Measurements from ENCODE around the gene TP53I13. TPM values are rescaled to one million over a fixed set of nuclear protein-coding genes. Genes with fewer than 3 reads are reported as not detected.

The TP53I13 gene
- total and polyA plus RNA-seq, 10 of the 15 experiments (the other 5 are each of a cell fraction or from before 2014, with no cell fraction given) = 0.31 to 45.1 (median 19.5) TPM; not detected in 1

- no peak for TF ChIP-seq E2F4 (IDR thresholded peaks at IDR 0.05; ENCODE audit: low read depth, low read length)
- 0 out of 2 replicates have a peak, but pooled peaks have one; percentile 27 for TF ChIP-seq PAX5 (IDR thresholded peaks at IDR 0.05; ENCODE audit: borderline replicate concordance, low read depth, low read length)
- TF ChIP-seq SMC3 (IDR thresholded peaks at IDR 0.05; ENCODE audit: borderline replicate concordance, low read length) = no peak
- no peak for TF ChIP-seq ZBTB4 (CRISPR knock-in tag; IDR thresholded peaks at IDR 0.05)
- peak; percentile 62; the same call in 1 of the 2 replicates for TF ChIP-seq YY1 (IDR thresholded peaks at IDR 0.05; ENCODE audit: low read depth, low read length)
- 0 out of 2 replicates have a peak, but pooled peaks have one; percentile 33 for TF ChIP-seq ZNF207 (IDR thresholded peaks at IDR 0.05; ENCODE audit: borderline replicate concordance)
- no peak for TF ChIP-seq CHD1 (IDR thresholded peaks at IDR 0.05; ENCODE audit: low read depth, low read length)
- no peak for TF ChIP-seq ZNF24 (IDR thresholded peaks at IDR 0.05)
- no peak for TF ChIP-seq ASH2L (IDR thresholded peaks at IDR 0.05; ENCODE audit: borderline replicate concordance, low read depth)
- TF ChIP-seq STAT3 (IDR thresholded peaks at IDR 0.05; ENCODE audit: low read depth, low read length) = no peak
- no peak for TF ChIP-seq ZNF217 (IDR thresholded peaks at IDR 0.05)
- no peak for TF ChIP-seq FOS (IDR thresholded peaks at IDR 0.05; ENCODE audit: borderline replicate concordance, extremely low read depth, insufficient read length)
- 0 out of 2 replicates have a peak, but pooled peaks have one; percentile 53 for TF ChIP-seq ZNF592 (IDR thresholded peaks at IDR 0.05)
- no peak; a peak in 1 of 4 replicates for TF ChIP-seq SRF (IDR thresholded peaks at IDR 0.05; ENCODE audit: low read depth in 2 of 2, low read length in 2 of 2)
- TF ChIP-seq STAT1 (conservative IDR thresholded peaks at IDR 0.05) = no peak; the same call in 1 of the 2 replicates
- TF ChIP-seq RAD21 (IDR thresholded peaks at IDR 0.05; ENCODE audit: insufficient read depth, low read depth, low read length) = no peak
- no peak for TF ChIP-seq IRF5 (IDR thresholded peaks at IDR 0.05; ENCODE audit: borderline replicate concordance)
Measured at GRCh38 chr17:29589524-29590410, 21.3 kb downstream of the TP53I13 start, which contains the start of gene GIT1 (continued).
